GM19395 (cell line): Measurements from ENCODE around the gene TGM6.
"Not testable (repeated sequence)": the region's sequence is repeated elsewhere in the genome, so short reads cannot be mapped to it uniquely, and the experiment has no call there.

Experiments used
- ATAC-seq: cut with Tn5 transposase; IDR thresholded peaks from one replicate; pipeline ENCODE4 v1.9.1; 2021; ENCODE audit warnings: mild to moderate bottlenecking, moderate library complexity; ENCODE audit not compliant: unreplicated experiment

Gene TGM6

GRCh38 chr20:2397595-2398145 lies 17.0 kb downstream of the TGM6 start:
- ATAC-seq, result no peak

- ATAC-seq, result no peak
Observed at GRCh38 chr20:2398449-2398848, 17.7 kb downstream of the TGM6 start.

GRCh38 chr20:2399390-2399789 lies 18.7 kb downstream of the TGM6 start:
- ATAC-seq, result no peak

- no peak for ATAC-seq
Observed at GRCh38 chr20:2400290-2400689, 19.6 kb downstream of the TGM6 start.

- ATAC-seq, result no peak
Observed at GRCh38 chr20:2401527-2401926, 20.8 kb downstream of the TGM6 start.

GRCh38 chr20:2402271-2402980 lies 21.7 kb downstream of the TGM6 start:
- no peak for ATAC-seq

GRCh38 chr20:2403291-2404052 lies 22.8 kb downstream of the TGM6 start:
- no peak for ATAC-seq

GRCh38 chr20:2405693-2406065 lies 25.0 kb downstream of the TGM6 start:
- no peak for ATAC-seq

GRCh38 chr20:2407355-2407754 lies 26.7 kb downstream of the TGM6 start:
- not testable (repeated sequence) for ATAC-seq

- ATAC-seq, result no peak
Observed at GRCh38 chr20:2408111-2408510, 27.4 kb downstream of the TGM6 start.

- no peak for ATAC-seq
Observed at GRCh38 chr20:2416541-2417212, 36.0 kb downstream of the TGM6 start.

- no peak for ATAC-seq
Observed at GRCh38 chr20:2417213-2417541, 36.5 kb downstream of the TGM6 start.

GRCh38 chr20:2418388-2418787 lies 37.7 kb downstream of the TGM6 start:
- no peak for ATAC-seq

GRCh38 chr20:2420510-2420909 lies 39.8 kb downstream of the TGM6 start:
- no peak for ATAC-seq

- no peak for ATAC-seq
Observed at GRCh38 chr20:2421247-2421646, 40.5 kb downstream of the TGM6 start.

GRCh38 chr20:2429051-2429450 lies 48.4 kb downstream of the TGM6 start:
- no peak for ATAC-seq

GRCh38 chr20:2430538-2430937 lies 49.8 kb downstream of the TGM6 start:
- no peak for ATAC-seq

GRCh38 chr20:2431185-2431584 lies 50.5 kb downstream of the TGM6 start:
- no peak for ATAC-seq

- no peak for ATAC-seq
Observed at GRCh38 chr20:2446845-2447244, 66.1 kb downstream of the TGM6 start.

- ATAC-seq, result no peak
Observed at GRCh38 chr20:2449386-2449785, 68.7 kb downstream of the TGM6 start.

GRCh38 chr20:2451422-2451821 lies 70.7 kb downstream of the TGM6 start:
- no peak for ATAC-seq
